GM21723 (cell line): ENCODE results near the gene MAPRE2.
"Not testable (repeated sequence)": the region's sequence is repeated elsewhere in the genome, so short reads cannot be mapped to it uniquely, and the experiment has no call there.

ENCODE experiments used
- ATAC-seq: cut with Tn5 transposase; IDR thresholded peaks from one replicate; pipeline ENCODE4 v1.9.1; 2021; ENCODE audit warnings: mild to moderate bottlenecking, moderate library complexity; ENCODE audit not compliant: unreplicated experiment

Gene MAPRE2

DNA sequence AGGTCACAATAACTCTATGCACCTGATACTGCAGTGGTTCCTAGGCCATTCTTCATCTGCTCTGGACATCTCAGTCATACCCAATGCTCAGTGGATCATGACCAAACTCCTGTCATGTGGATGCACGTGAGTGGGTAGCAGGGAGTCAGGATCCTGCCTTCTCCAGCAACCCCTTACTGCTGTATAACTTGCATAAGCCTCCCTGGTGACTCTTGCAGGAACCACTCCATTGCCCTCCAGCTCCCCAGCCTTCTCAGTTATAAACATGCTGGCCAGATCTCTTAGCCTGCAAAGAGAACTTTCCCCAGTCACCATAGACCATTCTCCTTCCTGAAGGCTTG, 101.0 kb downstream of the MAPRE2 start:
- ATAC-seq: no peak

DNA sequence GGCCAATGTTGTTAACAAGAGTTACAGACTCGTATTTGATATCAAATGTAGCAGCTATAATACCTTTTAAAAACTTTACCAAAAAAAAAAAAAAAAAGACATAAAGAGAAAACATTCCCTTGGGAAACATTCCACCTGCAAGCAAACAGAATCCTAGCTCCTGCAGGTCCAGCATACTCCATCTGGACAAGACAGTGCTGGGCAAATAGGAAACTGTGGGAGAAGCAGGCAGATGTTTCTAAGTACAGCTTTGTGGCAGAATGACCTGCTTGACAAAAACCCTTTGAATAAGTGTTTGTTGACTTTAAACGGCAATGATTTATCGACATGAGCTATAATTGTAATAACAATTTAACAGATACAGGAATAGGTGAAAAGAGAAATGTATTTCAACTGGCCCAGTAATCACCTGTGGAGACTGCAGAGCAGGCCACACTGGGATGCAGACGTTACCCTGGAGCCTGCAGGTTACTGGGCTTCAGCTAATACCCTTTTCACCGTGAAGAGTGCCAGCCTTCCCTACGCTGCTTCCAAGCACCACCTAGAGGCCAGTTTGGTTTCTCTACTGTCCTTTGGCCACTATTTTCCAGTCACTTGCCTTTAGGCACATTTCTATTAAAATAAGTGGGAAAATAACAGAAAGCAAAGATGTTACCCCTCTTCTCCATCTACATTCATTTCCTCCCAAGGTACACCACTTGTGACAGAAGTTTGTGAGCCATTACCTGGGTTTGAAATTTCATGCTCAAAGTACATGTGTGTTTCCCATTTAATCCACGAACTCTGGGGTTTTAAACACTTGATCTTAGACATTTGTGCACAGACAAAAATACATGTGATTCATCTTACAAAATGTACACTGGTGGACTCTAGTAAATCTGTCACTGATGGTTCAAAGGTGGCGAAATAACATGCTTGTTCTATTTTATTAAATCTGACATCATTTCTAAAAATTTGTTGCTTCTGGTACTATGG, 102.7 kb downstream of the MAPRE2 start:
- no peak for ATAC-seq

- no peak for ATAC-seq
Measured at GRCh38 chr18:35144698-35145097, 103.5 kb downstream of the MAPRE2 start.

GRCh38 chr18:35150195-35150594, 109.0 kb downstream of the MAPRE2 start:
- not testable (repeated sequence) for ATAC-seq

- peak; percentile 59 for ATAC-seq
Measured at GRCh38 chr18:35153609-35154272, 112.5 kb downstream of the MAPRE2 start.

DNA sequence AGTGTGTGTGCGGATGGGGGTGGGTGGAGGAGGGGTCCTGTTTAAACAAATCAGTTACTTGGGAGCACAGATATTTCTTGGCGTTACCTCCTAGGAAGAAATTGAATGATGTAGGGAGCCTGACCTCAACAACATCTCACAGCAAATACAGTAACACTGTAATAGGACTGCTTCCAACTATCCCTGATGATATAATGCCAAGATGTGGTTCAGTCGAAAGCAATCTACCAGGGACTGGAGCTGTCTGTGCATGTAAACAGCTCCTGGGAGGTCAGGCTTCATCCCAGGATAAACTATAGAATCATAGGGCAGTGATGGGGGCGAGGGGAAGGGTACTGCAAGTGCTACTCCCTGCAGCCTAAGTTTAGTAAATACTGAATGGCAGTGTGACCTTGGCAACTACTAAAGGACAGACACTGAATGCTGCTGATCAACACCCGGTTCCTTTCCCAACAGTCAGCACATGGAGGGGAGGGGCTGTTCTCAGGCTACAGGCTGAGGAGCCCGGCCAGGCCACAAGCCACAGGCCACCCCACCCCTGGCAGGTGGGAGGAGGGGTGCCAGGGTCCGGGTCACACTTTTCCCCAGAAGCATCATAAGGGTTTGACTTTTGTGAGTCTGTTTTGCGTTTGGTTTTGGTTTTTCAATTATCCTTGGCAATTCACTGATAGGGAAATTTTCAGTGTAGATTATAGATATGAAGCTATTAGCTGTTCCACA, 114.3 kb downstream of the MAPRE2 start:
- ATAC-seq: no peak

- ATAC-seq: no peak
Measured at GRCh38 chr18:35157181-35157580, 116.0 kb downstream of the MAPRE2 start.

GRCh38 chr18:35158728-35159450, 117.7 kb downstream of the MAPRE2 start:
- ATAC-seq: peak; percentile 73

DNA sequence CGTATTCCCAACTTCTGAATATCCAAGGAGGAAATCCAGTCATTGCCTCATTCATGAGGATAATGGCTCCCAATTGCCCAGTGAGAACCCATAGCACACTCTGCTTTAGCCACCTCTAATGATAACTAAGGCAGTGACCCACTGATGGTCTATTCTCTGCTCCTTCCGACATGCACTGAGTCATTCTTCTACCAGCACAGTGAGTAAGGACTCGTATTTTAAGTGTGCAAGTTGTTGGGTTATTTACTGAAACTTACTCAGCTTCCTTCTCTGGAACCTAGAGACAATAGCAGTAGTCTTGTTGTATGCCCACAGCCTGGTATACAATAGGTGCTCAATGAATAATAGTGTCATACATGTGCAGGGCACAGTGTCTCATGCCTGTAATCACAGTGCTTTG, 118.6 kb downstream of the MAPRE2 start:
- no peak for ATAC-seq

DNA sequence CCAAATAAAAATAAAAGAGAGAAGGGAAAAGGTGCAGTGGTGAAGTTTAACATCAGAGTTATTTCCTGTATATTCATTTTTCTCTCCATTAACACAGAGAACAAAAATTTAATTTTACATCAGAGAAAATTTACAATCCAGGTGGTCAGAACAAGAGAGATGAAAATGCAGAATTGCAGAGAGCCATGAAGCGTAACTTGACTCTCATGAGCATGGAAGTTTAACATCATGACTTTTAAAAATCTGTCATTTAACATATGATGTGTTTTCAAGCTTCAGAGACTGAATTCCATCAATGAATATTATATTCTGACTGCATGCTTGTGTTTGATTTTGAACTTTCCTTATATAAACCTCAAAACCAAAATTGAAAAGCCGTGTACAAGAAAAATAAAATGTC, 120.3 kb downstream of the MAPRE2 start:
- no peak for ATAC-seq

GRCh38 chr18:35161934-35162333, 120.7 kb downstream of the MAPRE2 start:
- ATAC-seq: no peak

DNA sequence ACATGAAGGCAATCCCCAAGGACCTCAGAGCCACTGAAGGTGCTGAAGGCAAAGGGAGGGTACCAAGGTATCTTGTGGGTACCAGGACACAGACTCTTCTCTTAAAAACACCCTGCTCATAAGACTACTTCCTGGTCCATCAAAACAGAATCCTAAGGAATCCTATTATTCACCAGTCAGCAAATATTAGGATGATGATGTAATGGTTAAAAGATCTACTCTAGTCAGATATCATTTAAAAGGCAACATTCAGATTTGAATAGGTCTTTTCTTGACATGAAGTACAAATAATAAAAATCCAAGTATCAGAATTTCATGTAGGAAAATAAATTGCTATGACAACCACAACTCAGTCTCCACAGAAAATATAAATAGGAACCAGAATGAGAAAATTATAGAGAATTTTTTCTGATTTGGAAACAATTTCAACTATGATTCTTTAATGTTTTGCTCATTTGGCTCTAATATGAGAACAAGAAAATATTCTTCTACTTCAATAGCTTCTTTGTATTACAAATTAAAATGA, 121.9 kb downstream of the MAPRE2 start:
- ATAC-seq: no peak

- no peak for ATAC-seq
Measured at GRCh38 chr18:35163721-35164120, 122.5 kb downstream of the MAPRE2 start.

- ATAC-seq: no peak
Measured at GRCh38 chr18:35164133-35164532, 122.9 kb downstream of the MAPRE2 start.

DNA sequence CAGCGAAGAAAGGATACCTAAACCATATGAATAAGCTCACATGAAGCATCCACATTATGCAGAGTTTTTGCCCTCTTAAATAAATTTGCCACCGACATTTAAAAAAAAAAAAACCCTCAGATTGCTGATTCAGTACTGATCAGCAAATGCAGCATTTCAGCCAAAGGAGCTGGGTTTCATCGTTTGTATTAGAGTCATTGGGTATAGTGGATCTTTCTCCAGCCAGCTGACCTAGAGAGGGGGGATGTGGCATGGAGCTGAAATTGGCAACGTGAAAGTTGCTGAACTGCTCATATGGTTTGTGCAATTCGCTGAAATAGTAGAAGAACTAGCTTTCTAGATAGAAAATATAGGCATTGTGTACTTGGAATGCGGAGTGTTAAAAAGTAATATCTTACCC, 126.1 kb downstream of the MAPRE2 start:
- no peak for ATAC-seq

GRCh38 chr18:35167857-35168256, 126.6 kb downstream of the MAPRE2 start:
- ATAC-seq: no peak

DNA sequence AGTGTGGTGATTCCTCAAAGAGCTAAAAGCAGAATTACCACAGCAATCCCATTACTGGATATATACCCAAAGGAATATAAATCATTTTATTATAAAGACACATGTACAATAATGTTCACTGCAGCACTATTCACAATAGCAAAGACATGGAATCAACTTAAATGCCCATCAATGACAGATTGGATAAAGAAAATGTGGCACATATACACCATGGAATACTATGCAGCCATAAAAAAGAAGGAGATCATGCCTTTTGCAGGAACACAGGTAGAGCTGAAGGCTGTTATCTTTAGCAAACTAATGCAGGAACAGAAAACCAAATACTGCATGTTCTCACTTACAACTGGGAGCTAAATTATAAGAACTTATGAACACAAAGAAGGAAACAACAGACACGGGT, 129.1 kb downstream of the MAPRE2 start:
- not testable (repeated sequence) for ATAC-seq

DNA sequence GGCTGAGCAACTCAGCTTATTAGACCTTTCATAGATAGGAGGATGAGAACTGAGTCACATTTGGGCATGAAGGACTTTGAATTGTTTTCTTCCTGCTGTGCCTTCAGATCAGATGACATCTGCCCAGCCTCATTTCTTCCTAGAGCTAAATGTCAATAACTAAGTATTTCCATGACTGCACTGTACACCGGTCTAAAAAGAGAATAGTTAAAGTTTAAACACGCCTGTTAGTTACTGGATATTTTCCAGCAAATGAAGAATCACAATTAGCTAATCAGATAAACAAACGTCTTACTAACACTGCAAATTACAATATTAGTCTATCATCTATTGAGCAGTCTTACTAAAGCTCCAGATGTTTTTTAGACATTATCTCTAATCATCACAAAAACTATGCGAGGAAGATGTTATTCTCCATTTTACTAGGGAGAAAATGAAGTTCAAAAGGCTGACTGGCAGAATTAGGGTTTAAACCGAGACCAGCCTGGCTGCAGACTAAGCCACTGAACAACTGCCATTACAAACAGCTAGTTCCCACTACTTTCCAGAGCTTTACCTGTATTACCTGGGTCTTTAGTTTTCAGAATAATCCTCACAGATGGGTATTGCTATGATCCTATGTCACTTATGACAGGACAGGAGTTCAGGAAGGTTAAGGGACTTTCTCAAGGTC, 130.2 kb downstream of the MAPRE2 start:
- ATAC-seq: no peak

DNA sequence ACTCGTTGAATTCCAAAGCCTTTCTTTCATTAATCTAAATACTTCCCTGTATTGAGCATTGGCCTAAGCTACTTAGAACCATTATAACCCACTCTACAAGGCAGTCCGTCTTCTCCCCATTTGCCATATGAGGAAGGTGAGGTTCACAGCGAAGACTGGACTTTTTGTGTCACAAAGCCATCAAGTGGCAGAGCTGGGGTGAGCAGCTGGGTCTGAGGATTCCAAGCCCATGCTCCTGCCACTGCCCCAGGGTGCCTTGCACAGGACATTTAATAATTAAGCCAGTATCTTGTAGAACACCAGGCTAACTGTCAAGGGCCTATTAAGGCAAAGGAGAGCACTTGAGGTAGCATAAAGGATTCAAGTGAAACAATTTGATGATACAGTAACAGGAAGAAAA, 130.8 kb downstream of the MAPRE2 start:
- no peak for ATAC-seq

DNA sequence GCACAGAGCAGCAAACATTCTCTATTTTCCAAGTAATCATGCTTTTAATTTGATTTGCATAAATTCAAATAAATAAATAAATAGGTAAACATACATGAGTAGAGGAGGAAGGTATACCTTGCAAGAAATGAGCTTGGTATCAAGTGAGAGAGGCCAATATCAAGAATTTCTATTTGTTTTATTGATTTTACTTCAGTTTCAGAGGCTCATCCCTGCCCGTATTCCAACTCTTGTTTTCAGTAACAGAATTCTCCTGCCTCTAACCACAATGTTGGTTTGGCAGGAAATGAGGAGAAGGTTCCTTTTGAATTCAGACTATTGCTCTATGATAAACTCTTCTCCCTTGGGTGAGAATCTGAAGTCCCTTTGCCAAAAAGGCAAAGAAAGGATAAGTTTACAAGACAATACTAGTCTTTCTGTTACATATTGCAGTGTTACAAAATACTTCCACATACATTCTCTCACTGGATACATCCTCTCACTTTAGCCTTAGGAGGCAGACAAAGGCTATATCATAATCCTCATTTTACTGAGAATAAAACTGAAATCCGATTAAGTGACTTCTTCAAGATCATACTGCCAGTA, 131.3 kb downstream of the MAPRE2 start:
- no peak for ATAC-seq
